Bronchial epithelial cell (primary cell): ENCODE data around the gene CHD8. TPM values are rescaled to one million over a fixed set of nuclear protein-coding genes. Genes with fewer than 3 reads are reported as not detected.
A peak's percentile ranks its signal among the peaks of the same experiment; 100 is the strongest.

Experiments
- DNase-seq: peaks from one replicate; pipeline ENCODE4 v3.0.0-alpha.2; 2010; ENCODE audit warnings: low read depth
- FAIRE-seq: peaks from 2 replicates; lab custom pipeline; 2011; peaks lifted over from hg19 to GRCh38; lab: Jason Lieb, UNC
- H3K27me3 ChIP-seq: 2 replicates; pipeline ENCODE4 v1.5.1; 2011; ENCODE audit warnings: low read length; ENCODE audit not compliant: control insufficient read depth, insufficient read depth
- H3K36me3 ChIP-seq: 2 replicates; pipeline ENCODE4 v1.5.1; 2011; ENCODE audit warnings: low read length; ENCODE audit not compliant: control insufficient read depth, insufficient read depth
- H3K4me3 ChIP-seq: 2 replicates; pipeline ENCODE4 v1.5.1; 2011; ENCODE audit warnings: mild to moderate bottlenecking, low read depth, low read length, control low read depth
- total RNA-seq: library from RNA; depleted of rRNA; stranded (reverse); fragments of >200 nt; gene quantifications from 2 replicates; pipeline ENCODE4 v1.2.1, GENCODE V29; 2014
- TF ChIP-seq, protein P1 (sequence below): IDR thresholded peaks from 2 replicates; pipeline ENCODE4 v1.5.1; 2011; ENCODE audit warnings: mild to moderate bottlenecking, moderate library complexity, low read length, control low read depth, inconsistent platforms; ENCODE audit not compliant: insufficient read depth, severe bottlenecking

The CHD8 gene
- total RNA-seq, 1 donor from 2014 or later: 29.7 TPM

DNA sequence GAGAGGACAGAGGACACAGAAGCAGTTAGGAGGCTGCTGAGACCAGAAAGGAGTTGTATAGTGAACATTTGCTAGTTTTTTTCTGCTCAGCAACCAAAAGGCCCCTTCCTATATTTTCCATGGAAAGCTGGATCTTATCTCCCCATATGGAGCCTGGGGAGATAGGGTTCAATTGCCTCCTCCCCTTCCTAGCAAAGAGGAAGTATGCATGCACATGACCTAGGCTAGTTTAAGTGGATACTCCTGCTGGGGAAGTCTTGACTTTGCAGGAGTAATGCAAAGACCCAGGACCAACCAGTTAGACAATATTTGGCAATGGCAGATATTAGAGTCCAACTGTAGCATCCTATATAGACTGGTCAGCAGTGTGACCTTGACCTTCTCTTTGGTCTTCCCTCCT lies 15.1 kb downstream of the CHD8 start:
- DNase-seq: no peak
- TF ChIP-seq, protein P1, sequence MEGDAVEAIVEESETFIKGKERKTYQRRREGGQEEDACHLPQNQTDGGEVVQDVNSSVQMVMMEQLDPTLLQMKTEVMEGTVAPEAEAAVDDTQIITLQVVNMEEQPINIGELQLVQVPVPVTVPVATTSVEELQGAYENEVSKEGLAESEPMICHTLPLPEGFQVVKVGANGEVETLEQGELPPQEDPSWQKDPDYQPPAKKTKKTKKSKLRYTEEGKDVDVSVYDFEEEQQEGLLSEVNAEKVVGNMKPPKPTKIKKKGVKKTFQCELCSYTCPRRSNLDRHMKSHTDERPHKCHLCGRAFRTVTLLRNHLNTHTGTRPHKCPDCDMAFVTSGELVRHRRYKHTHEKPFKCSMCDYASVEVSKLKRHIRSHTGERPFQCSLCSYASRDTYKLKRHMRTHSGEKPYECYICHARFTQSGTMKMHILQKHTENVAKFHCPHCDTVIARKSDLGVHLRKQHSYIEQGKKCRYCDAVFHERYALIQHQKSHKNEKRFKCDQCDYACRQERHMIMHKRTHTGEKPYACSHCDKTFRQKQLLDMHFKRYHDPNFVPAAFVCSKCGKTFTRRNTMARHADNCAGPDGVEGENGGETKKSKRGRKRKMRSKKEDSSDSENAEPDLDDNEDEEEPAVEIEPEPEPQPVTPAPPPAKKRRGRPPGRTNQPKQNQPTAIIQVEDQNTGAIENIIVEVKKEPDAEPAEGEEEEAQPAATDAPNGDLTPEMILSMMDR: no peak
- no peak for FAIRE-seq
- Histone ChIP-seq H3K4me3 (no peak overlapping the region), H3K27me3 (no peaks in the 10 kb centered on the region), H3K36me3 (peaks cover 1% of the 10 kb centered on the region)

DNA sequence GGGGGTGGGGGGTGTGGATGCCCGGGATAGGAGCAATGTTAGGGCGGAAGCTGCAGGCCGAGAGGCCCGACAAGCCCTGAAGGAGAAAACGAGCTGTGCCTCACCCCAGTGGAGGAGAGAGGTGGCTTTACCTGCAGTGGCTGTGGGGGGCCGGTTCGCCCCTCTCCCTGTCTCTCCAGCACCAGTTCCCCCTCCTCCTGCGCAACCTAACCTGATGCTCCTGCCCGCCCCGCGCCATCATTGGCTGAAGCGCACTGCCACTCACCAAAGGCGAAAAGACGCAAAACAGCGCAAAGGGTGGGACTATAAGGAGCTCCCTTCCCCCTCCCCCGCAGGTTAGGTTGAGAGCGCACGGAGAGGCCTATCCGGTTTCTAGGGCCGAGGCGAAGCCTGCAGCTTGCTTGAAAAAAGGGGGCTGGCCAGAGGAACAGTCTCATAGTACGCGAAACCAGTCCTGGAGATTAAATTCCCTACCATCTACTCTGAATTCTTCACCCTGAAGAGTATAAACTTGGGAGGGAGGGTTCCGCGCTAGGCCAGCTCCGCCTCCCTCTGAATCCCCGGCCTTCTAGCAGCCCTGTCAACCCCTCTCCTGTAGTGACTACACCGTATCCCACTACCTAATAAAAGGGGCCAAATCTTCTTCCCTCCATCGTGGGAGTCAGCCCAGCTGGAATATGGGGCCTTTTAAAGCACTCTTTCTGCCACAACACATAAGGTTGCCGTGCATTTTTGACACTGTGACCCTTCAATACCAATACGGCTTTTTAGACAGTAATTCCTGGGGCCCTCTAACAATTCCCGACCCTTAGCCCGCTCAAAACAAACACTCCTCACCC lies 18.6 kb downstream of the CHD8 start:
- Histone ChIP-seq H3K4me3 (peak overlapping the region; percentile 96), H3K36me3 (peaks cover 1% of the 10 kb centered on the region), H3K27me3 (no peaks in the 10 kb centered on the region)
- TF ChIP-seq, protein P1: no peak
- FAIRE-seq (no peak), DNase-seq (peak; percentile 91)

DNA sequence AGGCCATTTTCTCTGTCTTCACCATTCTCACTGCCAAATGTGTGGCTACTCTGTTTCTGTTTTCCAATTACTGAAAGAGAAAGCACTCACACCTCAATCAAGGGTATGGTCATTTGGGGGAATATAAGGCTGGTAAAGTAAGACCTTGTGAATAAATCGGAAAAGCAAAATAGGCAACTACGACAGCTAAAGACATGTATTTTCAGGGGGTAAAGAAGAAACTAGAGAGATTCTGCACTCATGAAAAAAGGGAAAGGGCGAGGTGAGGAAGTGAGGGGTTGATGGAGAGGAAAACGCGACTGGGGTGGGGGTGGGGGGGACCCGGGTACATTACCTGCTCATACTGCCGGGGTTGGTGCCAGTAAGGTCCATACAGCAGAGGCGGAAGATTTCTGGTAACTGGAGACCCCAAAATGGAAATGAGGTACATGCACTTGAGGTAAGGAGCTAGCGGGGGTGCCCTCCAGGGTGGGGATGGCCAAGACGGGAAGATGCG lies 19.3 kb downstream of the CHD8 start:
- no peaks in the 10 kb centered on the region for H3K27me3 ChIP-seq
- DNase-seq (peak; percentile 5), FAIRE-seq (no peak)
- peak overlapping the region; percentile 96 for H3K4me3 ChIP-seq
- TF ChIP-seq, protein P1: no peak
- no peaks in the 10 kb centered on the region for H3K36me3 ChIP-seq

DNA sequence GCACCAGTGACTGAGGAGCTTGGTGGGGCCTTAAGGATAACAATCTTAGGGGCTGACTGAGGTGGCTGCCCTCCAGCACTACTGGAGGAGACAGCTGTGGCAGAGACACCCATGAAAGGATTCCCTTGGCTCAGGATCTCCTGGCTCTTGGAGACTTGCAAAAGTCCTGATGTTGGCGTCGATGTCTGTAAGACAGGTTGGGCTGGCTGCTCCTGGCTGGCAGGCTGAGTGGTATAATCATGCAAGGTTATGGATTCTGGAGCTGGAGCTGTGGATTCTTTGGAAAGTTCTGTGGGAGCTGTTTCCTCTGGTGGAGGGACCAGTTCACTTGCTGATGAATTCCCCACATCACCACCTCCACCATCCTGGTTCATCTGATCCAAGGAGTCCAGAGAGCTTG lies 24.8 kb downstream of the CHD8 start:
- TF ChIP-seq, protein P1: no peak
- Histone ChIP-seq H3K36me3 (peaks cover 22% of the 10 kb centered on the region), H3K27me3 (no peaks in the 10 kb centered on the region), H3K4me3 (no peak overlapping the region)
- no peak for FAIRE-seq
- no peak for DNase-seq

DNA sequence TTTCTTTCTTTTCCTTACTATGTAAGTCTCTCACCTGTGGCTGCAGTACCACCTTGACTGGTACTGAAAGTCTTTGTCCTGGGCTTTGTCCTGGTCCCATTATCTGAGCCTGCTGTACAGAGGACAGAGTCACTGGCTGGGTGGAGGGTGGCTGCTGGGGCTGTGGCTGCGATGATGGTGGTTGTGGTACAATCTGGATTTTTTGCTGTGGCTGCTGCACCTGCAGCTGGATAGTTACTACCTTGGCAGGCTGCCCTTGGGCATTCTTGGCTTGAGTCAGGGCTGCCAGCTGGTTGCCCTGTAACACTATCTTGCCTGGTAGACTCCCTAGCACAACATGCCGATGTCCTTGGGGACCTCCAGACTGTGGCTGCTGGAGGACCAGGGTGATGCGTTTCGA lies 27.0 kb downstream of the CHD8 start:
- DNase-seq: no peak
- H3K36me3 ChIP-seq: peaks cover 28% of the 10 kb centered on the region
- FAIRE-seq: no peak
- no peaks in the 10 kb centered on the region for H3K27me3 ChIP-seq
- TF ChIP-seq, protein P1: no peak
- H3K4me3 ChIP-seq: no peak overlapping the region
